GM18505 (cell line): ENCODE results near the gene SLC22A15.
A peak's percentile ranks its signal among the peaks of the same experiment; 100 is the strongest.

Experiments
- ATAC-seq: cut with Tn5 transposase; IDR thresholded peaks from one replicate; pipeline ENCODE4 v1.9.1; 2021; ENCODE audit not compliant: unreplicated experiment
- POLR2A ChIP-seq: IDR thresholded peaks from 4 replicates; pipeline ENCODE4 v1.6.1; 2011; ENCODE audit warnings: borderline replicate concordance; ENCODE audit not compliant: insufficient read depth, insufficient read length; ENCODE audit errors: extremely low read depth

Gene SLC22A15

DNA sequence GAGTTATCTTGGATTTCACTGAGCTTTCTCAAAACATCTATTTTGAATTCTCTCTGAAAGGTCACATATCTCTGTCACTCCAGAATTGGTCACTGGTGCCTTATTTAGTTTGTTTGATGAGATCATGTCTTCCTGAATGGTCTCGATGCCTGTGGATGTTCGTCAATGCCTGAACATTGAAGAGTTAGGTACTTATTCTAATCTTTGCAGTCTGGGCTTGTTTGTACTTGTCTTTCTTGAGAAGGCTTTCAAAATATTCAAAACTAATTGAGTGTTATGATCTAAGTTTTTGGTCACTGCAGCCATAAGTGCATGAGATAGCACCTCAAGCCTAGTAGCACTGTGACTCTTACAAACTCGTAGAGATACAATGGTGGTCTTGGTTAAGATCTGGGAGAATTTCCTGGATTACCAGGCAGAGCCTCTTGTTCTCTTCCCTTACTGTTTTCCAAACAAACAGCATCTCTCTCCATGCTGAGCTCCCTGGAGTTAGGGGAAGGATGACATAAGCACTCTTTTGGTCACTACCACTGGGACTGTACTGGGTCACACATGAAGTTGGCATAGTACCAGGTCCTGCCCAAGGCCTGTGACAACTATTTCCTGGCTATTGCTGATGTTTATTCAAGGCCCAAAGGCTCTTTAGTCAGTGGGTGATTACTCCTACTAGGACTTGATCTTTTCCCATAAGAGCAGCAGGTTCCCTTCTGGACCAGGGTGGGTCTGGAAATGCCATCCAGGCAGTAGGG, 25.6 kb downstream of the SLC22A15 start:
- TF ChIP-seq POLR2A: no peak
- ATAC-seq: no peak

DNA sequence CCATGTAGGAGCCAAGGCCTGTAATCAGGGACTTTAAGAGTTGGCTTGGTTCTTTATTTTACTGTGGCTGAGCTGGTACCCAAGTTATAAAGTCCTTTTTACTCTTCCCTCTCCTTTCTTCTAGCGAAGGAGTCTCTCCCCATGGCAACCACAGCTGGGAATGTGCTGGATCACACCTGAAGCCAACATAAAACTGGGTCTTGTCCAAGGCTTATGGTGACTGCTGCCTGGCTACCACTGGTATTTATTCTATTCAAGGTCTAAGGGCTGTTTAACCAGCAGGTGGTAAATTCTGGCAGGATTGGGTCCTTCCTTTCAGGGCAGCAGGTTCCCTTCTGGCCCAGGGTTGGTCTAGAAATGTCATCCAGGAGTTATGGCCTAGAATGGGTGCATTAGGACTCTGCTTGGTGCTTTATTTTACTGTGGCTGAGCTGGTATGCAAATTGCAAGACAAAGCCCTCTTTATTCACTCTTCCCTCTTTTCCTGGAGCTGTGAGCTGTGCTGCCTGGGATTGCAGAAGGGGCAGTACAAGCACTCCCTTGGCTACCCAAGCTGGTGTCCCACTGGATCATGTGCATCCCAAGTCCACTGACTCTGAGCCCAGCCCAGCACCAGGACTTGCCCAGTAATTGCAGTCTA, 26.6 kb downstream of the SLC22A15 start:
- no peak for TF ChIP-seq POLR2A
- no peak for ATAC-seq

DNA sequence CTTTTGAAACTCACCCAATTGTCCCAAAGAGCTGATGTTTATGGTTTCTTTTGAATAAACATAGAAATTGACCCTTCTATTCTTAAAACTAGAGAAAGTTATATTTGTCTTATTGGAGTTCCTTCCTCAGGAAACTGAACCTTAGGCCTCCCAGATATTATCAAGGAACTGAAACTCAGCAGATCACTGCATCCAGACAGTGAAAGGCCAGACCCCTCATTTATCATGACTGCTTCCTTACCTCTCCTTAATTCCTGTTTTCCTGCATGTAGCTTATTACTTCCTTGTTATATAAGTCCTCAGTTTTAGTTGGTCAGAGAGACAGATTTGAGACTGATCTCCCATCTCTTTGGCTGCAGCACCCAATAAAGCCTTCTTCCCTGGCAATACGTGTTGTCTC, 27.5 kb downstream of the SLC22A15 start:
- no peak for ATAC-seq

DNA sequence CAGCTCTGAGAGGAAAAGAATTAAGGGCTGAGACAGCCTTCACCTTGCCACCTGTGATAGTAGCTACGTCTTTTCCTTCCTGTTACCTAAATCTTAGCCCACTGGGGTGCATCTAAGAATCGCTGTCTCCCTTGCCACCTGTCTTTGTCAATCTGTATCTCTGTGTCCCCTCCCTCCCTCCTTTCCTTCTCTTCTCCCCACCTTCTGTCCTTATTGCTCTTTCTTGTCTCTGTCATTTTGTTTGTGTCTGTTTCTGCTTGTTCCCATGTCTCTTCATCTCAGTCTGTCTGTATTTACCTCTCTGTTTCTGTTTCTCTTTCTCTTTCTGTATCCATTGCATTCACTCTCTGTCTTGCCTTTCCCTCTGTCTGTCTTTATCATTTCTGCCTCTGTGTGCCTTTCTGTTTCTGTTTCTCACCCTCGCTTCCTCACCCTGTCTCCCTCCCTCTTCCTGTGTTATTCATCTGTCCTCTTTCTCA, 30.2 kb downstream of the SLC22A15 start:
- no peak for TF ChIP-seq POLR2A
- peak; percentile 82 for ATAC-seq

More for the DNA sequence above, 27.5 kb downstream of the SLC22A15 start:
- TF ChIP-seq POLR2A: no peak

DNA sequence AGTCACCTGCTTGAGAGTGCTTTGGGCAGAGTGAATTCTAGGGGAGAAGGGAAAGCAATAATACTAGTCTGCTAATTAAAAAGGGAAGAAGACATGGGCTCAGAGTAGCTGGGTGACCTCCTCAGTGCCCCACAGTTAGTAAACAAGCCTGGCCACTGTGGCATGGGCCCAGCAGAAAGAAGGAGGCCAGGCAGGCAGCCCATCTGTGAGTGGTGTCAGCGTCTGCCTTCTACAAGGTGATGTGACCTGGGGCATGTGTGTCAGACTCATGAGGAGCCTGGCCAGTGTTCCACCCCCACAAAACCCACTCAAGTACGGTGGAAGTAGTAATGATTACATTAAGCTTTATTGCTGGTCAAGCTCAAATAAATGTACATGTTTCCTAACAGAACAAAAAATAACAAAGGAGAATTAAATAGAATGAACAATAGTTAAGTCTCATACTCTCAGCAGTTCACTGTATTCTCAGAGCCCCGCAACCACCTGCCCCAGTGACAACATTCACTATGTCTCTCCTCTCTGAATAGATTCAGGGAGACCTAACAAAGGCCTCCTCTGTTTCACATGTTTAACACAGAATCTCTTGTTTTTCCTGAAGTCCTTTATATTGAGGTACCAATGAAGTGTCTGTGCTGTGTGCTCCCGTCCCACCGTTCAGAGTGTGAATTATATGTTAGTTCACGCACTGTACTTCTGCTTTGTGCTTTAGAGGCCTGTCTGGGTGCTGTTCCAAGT, 32.5 kb downstream of the SLC22A15 start:
- no peak for ATAC-seq
- no peak for TF ChIP-seq POLR2A

DNA sequence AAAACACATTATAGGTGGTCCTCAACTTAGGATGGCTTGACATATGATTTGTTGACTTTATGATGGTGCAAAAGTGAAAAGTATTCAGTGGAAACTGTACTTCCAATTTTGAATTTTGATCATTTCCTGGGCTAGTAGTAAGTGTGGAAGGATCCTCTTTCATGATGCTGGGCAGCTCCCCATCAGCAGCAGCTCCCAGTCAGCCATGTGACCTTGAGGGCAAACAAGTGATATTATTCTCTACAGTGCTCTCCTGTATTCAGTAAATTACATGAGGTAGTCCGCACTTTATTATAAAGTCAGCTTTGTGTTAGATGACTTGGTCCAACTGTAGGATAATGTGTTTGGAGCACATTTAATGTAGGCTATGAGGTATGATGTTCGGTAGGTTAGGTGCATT, 36.4 kb downstream of the SLC22A15 start:
- TF ChIP-seq POLR2A: no peak
- no peak for ATAC-seq

DNA sequence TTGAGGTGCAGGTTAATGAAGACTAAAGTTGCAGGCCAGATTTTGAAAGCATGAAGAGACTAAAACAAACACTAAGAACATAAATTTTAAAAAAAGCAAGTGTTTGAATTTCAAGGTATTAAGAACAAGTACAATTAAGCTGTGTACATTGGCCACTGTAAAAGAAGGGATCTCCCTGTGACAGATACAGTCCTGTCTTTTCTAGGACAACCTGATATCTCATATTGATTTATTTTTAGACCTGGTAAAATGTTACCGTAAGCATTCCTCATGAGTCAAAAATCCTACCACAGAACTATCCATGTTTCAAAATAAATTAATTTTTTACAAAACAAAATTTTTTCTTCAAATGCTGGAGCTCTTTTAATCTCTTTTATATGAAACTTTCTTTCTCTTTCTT, 39.4 kb downstream of the SLC22A15 start:
- TF ChIP-seq POLR2A: no peak
- ATAC-seq: no peak

DNA sequence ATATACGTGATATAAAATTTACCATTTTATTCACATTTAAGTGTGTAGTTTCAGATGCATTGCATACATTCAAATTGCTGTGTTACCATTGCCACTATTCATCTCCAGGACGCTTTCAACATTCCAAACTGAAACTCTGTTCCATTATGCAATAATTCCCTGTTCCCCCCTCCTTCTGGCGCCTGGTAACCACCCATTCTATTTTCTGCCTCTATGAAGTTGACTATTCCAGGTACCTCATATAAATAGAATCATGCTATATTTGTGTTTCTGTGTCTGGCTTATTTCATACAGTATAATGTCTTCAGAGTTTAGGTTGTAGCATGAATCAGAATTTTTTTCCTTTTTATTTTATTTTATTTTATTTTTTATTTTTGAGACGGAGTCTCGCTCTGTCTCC, 41.7 kb downstream of the SLC22A15 start:
- ATAC-seq: no peak
- TF ChIP-seq POLR2A: no peak

DNA sequence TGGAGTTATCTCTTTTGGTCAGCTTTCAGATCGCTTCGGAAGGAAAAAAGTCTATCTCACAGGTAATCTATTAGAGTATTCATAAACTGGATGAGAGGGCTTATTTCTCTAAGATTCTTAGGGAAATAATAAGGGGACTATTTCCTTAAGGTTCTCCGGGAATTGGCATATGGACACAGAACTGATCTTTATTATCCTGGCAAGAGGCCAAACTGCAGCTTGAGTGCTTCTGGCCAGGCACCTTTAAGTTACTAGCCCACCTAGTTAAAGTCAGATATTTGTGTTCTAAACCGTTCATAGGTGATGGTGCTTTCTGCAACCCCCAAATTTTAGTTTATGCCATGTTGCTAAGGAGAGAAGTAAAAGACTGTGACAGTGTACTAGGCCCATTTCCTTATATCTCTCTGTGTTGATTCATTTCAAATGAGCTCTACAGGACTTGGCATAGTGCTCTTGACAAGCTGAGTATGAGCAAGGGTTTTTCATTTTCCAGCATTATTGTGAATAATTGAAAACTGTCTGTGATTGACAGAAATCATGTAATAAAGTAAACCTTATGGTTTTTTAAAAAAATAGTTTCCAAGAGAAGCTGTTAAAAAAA, 43.4 kb downstream of the SLC22A15 start:
- TF ChIP-seq POLR2A: no peak
- no peak for ATAC-seq

DNA sequence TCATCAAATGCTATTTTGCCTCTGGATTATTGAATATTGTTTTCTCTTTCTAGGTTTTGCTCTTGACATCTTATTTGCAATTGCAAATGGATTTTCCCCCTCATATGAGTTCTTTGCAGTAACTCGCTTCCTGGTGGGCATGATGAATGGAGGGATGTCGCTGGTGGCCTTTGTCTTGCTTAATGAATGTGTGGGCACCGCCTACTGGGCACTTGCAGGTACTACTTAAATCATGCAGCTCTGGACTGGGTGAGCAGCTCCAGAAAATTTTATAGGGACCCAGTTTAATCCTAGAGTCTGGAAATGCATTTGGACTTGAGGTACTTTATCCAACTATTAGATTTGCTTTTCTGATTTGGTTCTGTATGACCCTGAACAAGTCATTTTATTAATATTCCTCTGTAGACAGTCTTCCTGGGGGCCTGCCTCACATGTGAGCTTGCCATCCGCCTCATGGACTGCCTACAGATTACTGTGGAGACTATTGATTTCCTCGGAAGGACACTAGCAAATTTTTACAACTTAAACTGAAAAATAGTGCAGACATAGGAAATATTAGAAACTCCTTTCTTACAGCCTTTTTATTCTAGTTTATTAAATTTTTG, 44.5 kb downstream of the SLC22A15 start:
- peak; percentile 56 for ATAC-seq
- TF ChIP-seq POLR2A: no peak

DNA sequence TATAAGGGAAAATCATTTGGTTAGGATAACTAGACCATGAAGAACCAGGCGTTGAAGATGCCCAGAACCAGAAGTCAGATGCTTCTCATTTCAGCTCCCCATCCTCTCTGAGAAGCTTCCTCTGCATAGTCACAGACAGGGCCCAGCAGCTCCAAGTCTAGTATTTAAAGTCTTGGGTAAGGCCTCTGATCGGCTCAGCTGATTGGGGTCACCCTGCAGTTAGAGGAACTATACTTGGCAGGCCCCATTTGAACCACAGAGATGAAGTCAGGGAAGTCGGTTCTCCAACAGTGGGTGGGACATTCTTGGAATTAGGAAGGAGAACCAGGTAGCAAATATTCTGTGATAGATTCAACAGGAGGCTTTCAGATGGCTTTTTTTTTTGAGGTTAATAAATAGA, 48.3 kb downstream of the SLC22A15 start:
- no peak for TF ChIP-seq POLR2A
- no peak for ATAC-seq

DNA sequence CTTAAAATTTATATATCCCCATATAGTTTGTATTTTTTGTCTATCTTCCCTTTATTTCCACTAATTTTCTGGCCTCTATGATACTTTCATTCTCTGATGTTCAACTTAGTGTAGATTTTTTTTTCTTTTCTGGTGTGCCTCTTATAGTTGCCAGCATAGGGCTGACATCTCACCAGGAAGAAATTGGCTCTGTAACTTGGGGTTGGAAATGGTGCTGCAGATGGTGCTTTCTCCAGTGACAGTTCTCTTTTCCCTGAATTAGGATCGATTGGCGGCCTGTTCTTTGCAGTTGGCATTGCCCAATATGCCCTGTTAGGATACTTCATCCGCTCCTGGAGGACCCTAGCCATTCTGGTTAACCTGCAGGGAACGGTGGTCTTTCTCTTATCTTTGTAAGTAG, 50.3 kb downstream of the SLC22A15 start:
- ATAC-seq: no peak
- no peak for TF ChIP-seq POLR2A

DNA sequence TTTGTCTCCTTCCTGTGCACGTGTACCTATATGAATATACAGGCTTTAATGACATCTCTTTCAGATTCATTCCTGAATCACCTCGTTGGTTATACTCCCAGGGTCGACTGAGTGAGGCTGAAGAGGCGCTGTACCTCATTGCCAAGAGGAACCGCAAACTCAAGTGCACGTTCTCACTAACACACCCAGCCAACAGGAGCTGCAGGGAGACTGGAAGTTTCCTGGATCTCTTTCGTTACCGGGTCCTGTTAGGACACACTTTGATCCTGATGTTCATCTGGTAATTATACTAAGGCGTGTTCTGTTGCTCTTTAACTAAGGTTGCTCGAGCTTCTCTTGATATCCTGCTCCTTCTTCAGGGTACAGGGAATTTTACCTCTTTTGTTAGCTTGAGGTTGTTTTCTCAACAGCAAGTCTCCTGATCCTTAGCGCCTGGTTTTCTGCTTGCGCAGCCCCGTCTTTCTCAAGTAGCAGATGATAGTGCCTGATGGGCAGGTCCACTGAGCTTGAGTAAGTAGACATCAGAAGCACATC, 55.1 kb downstream of the SLC22A15 start:
- no peak for ATAC-seq

More for the DNA sequence above, 55.1 kb downstream of the SLC22A15 start:
- TF ChIP-seq POLR2A: no peak
